Panc1 (cell line): ENCODE results near the gene TIA1. TPM values are rescaled to one million over a fixed set of nuclear protein-coding genes. Genes with fewer than 3 reads are reported as not detected.
A peak's percentile ranks its signal among the peaks of the same experiment; 100 is the strongest.
"Not testable (repeated sequence)": the region's sequence is repeated elsewhere in the genome, so short reads cannot be mapped to it uniquely, and the experiment has no call there.

ENCODE experiments used
- ATAC-seq: fragments of 200-7000 bp; cut with Tn5 transposase; 2 replicates; pipeline ENCODE4 v1.9.1; 2020; ENCODE audit warnings: mild to moderate bottlenecking, moderate library complexity
- BruUV-seq: library from RNA; stranded (reverse); fragments of 400-500 nt; replicated peaks from 2 replicates; lab custom pipeline; 2021; lab: Mats Ljungman, UMichigan
- CTCF ChIA-PET: fragments of 300-600 bp; sonication (Branson Sonifier 250); formaldehyde crosslinking; loops from one replicate; lab custom pipeline; 2022; ENCODE audit warnings: antibody characterized with exemption; lab: Charles Lee
- POLR2A ChIA-PET: fragments of 300-600 bp; sonication (Branson Sonifier 250); formaldehyde crosslinking; loops from one replicate; lab custom pipeline; 2022; ENCODE audit warnings: antibody characterized with exemption; lab: Charles Lee
- DNase-seq: peaks from one replicate; pipeline ENCODE4 v3.0.0-alpha.2; 2010; ENCODE audit warnings: low read depth, low spot score
- H3K27ac ChIP-seq: 2 replicates; pipeline ENCODE4 v1.5.1; 2011; ENCODE audit warnings: mild to moderate bottlenecking, low read length, inconsistent platforms
- H3K27me3 ChIP-seq: fragments of 200-500 bp; sonication (Bioruptor generic); 2 replicates; pipeline ENCODE4 v1.6.0; 2014; ENCODE audit warnings: low read length, inconsistent platforms; ENCODE audit not compliant: control insufficient read depth, insufficient read depth
- H3K36me3 ChIP-seq: fragments of 200-500 bp; sonication (Bioruptor generic); 2 replicates; pipeline ENCODE4 v1.5.1; 2014; ENCODE audit warnings: inconsistent platforms, mild to moderate bottlenecking, low read length, moderate library complexity; ENCODE audit not compliant: control insufficient read depth, insufficient read depth
- H3K4me1 ChIP-seq: 2 replicates; pipeline ENCODE4 v1.5.1; 2011; ENCODE audit warnings: inconsistent platforms, mild to moderate bottlenecking, low read length, moderate library complexity; ENCODE audit not compliant: control insufficient read depth, insufficient read depth
- H3K4me3 ChIP-seq, 2 experiments: 2 replicates each; pipeline ENCODE4 v1.5.1; 2011 to 2012; ENCODE audit warnings: low read depth in 2 of 2, low read length in 2 of 2, mild to moderate bottlenecking in 2 of 2, inconsistent platforms in 1 of 2, moderate library complexity in 1 of 2
- H3K9me3 ChIP-seq: fragments of 200-500 bp; sonication (Bioruptor generic); 2 replicates; pipeline ENCODE4 v1.5.1; 2014; ENCODE audit warnings: low read depth, mild to moderate bottlenecking, inconsistent platforms, low read length, moderate library complexity; ENCODE audit not compliant: control insufficient read depth, insufficient read depth
- CTCF ChIP-seq: fragments of 450-650 bp; IDR thresholded peaks from 2 replicates; pipeline ENCODE4 v1.5.1; 2017; ENCODE audit warnings: mild to moderate bottlenecking
- POLR2AphosphoS5 ChIP-seq: IDR thresholded peaks from 2 replicates; pipeline ENCODE4 v1.6.1; 2012; ENCODE audit warnings: mild to moderate bottlenecking, low read depth, low read length, moderate library complexity
- SIN3A ChIP-seq: IDR thresholded peaks from 2 replicates; pipeline ENCODE4 v1.6.1; 2012; ENCODE audit warnings: low read depth, mild to moderate bottlenecking, low read length, moderate library complexity, borderline replicate concordance; ENCODE audit not compliant: insufficient read depth
- TCF7L2 ChIP-seq: IDR thresholded peaks from 2 replicates; pipeline ENCODE4 v1.6.1; 2011; ENCODE audit warnings: mild to moderate bottlenecking, low read depth, low read length, inconsistent platforms
- in situ Hi-C: cut with HindIII; loops from 2 replicates; pipeline ENCODE4 v1.10.0; 2016; ENCODE audit warnings: low sequenced_read_pairs, low pct_unique_long_range_greater_than_20kb
- intact Hi-C: fragments of 100-400 bp; cut with micrococcal nuclease; formaldehyde crosslinking; loops from one replicate; pipeline ENCODE4 v1.10.0; 2022; ENCODE audit not compliant: unreplicated experiment
- total RNA-seq: library from RNA; stranded (reverse); gene quantifications from one replicate; pipeline ENCODE4 v1.2.1, GENCODE V29; 2021; ENCODE audit not compliant: unreplicated experiment
- TF ChIP-seq, protein P1 (sequence below), 2 experiments: IDR thresholded peaks; 2 replicates each; pipeline ENCODE4 v1.6.1; 2011 to 2012; ENCODE audit warnings: low read depth in 2 of 2, control low read depth in 1 of 2, low read length in 1 of 2, mild to moderate bottlenecking in 1 of 2, moderate library complexity in 1 of 2; ENCODE audit not compliant: insufficient read depth in 1 of 2

The TIA1 gene
- total RNA-seq, 1 experiment from 2014 or later, result 113 TPM

DNA sequence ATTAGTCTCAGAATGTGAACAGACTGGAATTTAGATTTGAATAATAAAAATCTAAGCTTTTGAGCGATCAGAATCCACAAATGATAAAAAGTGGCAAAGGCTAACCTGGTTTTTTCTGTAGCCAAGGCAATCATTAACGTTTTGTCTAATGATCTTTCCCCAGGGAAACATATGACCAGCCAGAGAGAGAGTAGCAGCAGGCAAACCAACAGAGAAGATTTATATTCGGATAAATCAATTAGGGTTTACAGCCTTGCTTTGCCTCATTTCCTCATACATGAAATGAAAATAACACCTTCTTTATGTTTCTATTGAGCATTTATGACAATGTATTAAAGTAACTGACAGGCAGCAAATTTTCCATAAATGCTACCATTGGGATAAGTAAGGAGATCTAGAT, 14.5 kb downstream of the TIA1 start:
- no peak overlapping the region for H3K4me3 ChIP-seq
- POLR2A ChIA-PET, result no interaction called here
- DNase-seq (no peak), ATAC-seq (no peak)
- intact Hi-C loops, result no loop called here
- TF ChIP-seq CTCF, result no peak
- no peak for TF ChIP-seq SIN3A
- TF ChIP-seq POLR2AphosphoS5, result no peak
- no peak for TF ChIP-seq TCF7L2
- TF ChIP-seq, protein P1, sequence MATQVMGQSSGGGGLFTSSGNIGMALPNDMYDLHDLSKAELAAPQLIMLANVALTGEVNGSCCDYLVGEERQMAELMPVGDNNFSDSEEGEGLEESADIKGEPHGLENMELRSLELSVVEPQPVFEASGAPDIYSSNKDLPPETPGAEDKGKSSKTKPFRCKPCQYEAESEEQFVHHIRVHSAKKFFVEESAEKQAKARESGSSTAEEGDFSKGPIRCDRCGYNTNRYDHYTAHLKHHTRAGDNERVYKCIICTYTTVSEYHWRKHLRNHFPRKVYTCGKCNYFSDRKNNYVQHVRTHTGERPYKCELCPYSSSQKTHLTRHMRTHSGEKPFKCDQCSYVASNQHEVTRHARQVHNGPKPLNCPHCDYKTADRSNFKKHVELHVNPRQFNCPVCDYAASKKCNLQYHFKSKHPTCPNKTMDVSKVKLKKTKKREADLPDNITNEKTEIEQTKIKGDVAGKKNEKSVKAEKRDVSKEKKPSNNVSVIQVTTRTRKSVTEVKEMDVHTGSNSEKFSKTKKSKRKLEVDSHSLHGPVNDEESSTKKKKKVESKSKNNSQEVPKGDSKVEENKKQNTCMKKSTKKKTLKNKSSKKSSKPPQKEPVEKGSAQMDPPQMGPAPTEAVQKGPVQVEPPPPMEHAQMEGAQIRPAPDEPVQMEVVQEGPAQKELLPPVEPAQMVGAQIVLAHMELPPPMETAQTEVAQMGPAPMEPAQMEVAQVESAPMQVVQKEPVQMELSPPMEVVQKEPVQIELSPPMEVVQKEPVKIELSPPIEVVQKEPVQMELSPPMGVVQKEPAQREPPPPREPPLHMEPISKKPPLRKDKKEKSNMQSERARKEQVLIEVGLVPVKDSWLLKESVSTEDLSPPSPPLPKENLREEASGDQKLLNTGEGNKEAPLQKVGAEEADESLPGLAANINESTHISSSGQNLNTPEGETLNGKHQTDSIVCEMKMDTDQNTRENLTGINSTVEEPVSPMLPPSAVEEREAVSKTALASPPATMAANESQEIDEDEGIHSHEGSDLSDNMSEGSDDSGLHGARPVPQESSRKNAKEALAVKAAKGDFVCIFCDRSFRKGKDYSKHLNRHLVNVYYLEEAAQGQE (IDR thresholded peaks at IDR 0.05; ENCODE audit: insufficient read depth in 1 of 2, low read depth in 2 of 2, low read length in 1 of 2), result no peak
- no peaks in the 10 kb centered on the region for H3K9me3 ChIP-seq
- peaks cover 12% of the 10 kb centered on the region; the same call in 1 of the 2 replicates for H3K36me3 ChIP-seq
- no peak overlapping the region for H3K27ac ChIP-seq
- TSS peak; percentile 37 for BruUV-seq
- H3K27me3 ChIP-seq, result no peaks in the 10 kb centered on the region
- in situ Hi-C loops, result no loop called here
- H3K4me1 ChIP-seq, result no peaks in the 10 kb centered on the region
- CTCF ChIA-PET, result no interaction called here

DNA sequence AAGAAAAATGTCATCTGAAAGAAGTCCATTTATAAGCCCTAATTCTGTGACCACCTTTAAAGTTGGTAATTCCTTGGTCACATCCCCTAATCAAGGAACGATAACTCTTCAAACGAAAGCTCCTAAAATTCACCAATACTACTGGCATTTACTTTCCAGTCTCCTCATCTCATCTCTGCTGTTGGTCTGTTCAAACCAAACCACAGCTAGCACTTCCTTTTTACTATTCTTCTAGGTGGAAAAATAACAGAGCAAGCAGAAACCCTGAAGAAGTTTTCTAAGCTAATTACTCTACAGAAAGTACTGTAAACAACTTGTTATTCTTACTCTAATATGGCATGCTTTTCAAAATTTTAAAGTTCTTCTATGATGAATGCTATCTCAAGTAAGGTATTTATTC, 21.6 kb downstream of the TIA1 start:
- ChIA-PET CTCF (no interaction called here), POLR2A (no interaction called here)
- TF ChIP-seq SIN3A (no peak), POLR2AphosphoS5 (no peak), CTCF (no peak), TCF7L2 (no peak)
- TF ChIP-seq, protein P1 (IDR thresholded peaks at IDR 0.05; ENCODE audit: insufficient read depth in 1 of 2, low read depth in 2 of 2, low read length in 1 of 2), result no peak
- DNase-seq (no peak), ATAC-seq (no peak)
- Histone ChIP-seq H3K4me1 (no peaks in the 10 kb centered on the region), H3K4me3 (no peak overlapping the region), H3K27me3 (no peaks in the 10 kb centered on the region), H3K9me3 (no peaks in the 10 kb centered on the region), H3K27ac (no peak overlapping the region), H3K36me3 (peaks cover 62% of the 10 kb centered on the region)
- no TSS peak for BruUV-seq
- intact Hi-C loops (no loop called here), in situ Hi-C loops (no loop called here)

- H3K9me3 ChIP-seq, CTCF ChIA-PET, POLR2A ChIA-PET, intact Hi-C loops, in situ Hi-C loops, H3K27me3 ChIP-seq, BruUV-seq, H3K4me3 ChIP-seq, H3K27ac ChIP-seq, DNase-seq, H3K4me1 ChIP-seq, ATAC-seq: not testable (repeated sequence)
- peaks cover 55% of the 10 kb centered on the region for H3K36me3 ChIP-seq
These were observed 25.1 kb downstream of the TIA1 start for GRCh38 chr2:70223305-70223704.
